Skeletal muscle satellite cell (primary cell): Measurements from ENCODE around the gene CHRM2.
A peak's percentile ranks its signal among the peaks of the same experiment; 100 is the strongest.

Experiments
- H3K27me3 ChIP-seq: 2 replicates; pipeline ENCODE4 v1.7.0; 2013; ENCODE audit warnings: low read length; ENCODE audit not compliant: control insufficient read depth, insufficient read depth
- H3K36me3 ChIP-seq: 2 replicates; pipeline ENCODE4 v1.7.0; 2013; ENCODE audit warnings: mild to moderate bottlenecking, control low read depth, low read length; ENCODE audit not compliant: insufficient read depth
- H3K4me1 ChIP-seq: 2 replicates; pipeline ENCODE4 v1.7.0; 2013; ENCODE audit warnings: low read length; ENCODE audit not compliant: control insufficient read depth, insufficient read depth
- H3K4me2 ChIP-seq: 2 replicates; pipeline ENCODE4 v1.7.0; 2013; ENCODE audit warnings: mild to moderate bottlenecking, low read length
- H3K4me3 ChIP-seq: 2 replicates; pipeline ENCODE4 v1.7.0; 2013; ENCODE audit warnings: low read length
- H3K9ac ChIP-seq: 2 replicates; pipeline ENCODE4 v1.7.0; 2013; ENCODE audit warnings: mild to moderate bottlenecking, low read depth, low read length, moderate library complexity
- H3K9me3 ChIP-seq: replicated peaks from 2 replicates; pipeline ENCODE4 v1.7.0; 2013; ENCODE audit warnings: mild to moderate bottlenecking, control low read depth, low read length

CHRM2 gene

GRCh38 chr7:136870866-136871487, 2.5 kb downstream of the CHRM2 start:
- Histone ChIP-seq H3K4me3 (peak overlapping the region; percentile 58), H3K9ac (no peak overlapping the region), H3K27me3 (peaks cover 58% of the 10 kb centered on the region), H3K4me1 (peaks cover 7% of the 10 kb centered on the region), H3K4me2 (peak overlapping the region; percentile 70), H3K36me3 (no peaks in the 10 kb centered on the region), H3K9me3 (no peaks in the 10 kb centered on the region)

- Histone ChIP-seq H3K9me3 (no peaks in the 10 kb centered on the region), H3K4me1 (peaks cover 7% of the 10 kb centered on the region), H3K4me2 (no peak overlapping the region), H3K4me3 (no peak overlapping the region), H3K27me3 (peaks cover 37% of the 10 kb centered on the region), H3K36me3 (no peaks in the 10 kb centered on the region), H3K9ac (no peak overlapping the region)
Observed at GRCh38 chr7:136874393-136875032, 6.1 kb downstream of the CHRM2 start.

- no peak overlapping the region for H3K9ac ChIP-seq
- no peaks in the 10 kb centered on the region for H3K4me1 ChIP-seq
- no peaks in the 10 kb centered on the region for H3K9me3 ChIP-seq
- no peaks in the 10 kb centered on the region for H3K36me3 ChIP-seq
- no peak overlapping the region for H3K4me3 ChIP-seq
- H3K4me2 ChIP-seq: no peak overlapping the region
- H3K27me3 ChIP-seq: peaks cover 7% of the 10 kb centered on the region
Observed at GRCh38 chr7:136877509-136877908, 9.1 kb downstream of the CHRM2 start.

GRCh38 chr7:136877990-136878389, 9.5 kb downstream of the CHRM2 start:
- H3K27me3 ChIP-seq: peaks cover 3% of the 10 kb centered on the region

GRCh38 chr7:136878878-136879277, 10.4 kb downstream of the CHRM2 start:
- Histone ChIP-seq H3K4me1 (no peaks in the 10 kb centered on the region), H3K4me3 (no peak overlapping the region), H3K9ac (no peak overlapping the region), H3K36me3 (no peaks in the 10 kb centered on the region), H3K9me3 (no peaks in the 10 kb centered on the region), H3K27me3 (no peaks in the 10 kb centered on the region), H3K4me2 (no peak overlapping the region)

More at GRCh38 chr7:136877990-136878389, 9.5 kb downstream of the CHRM2 start:
- Histone ChIP-seq H3K9ac (no peak overlapping the region), H3K4me2 (no peak overlapping the region), H3K36me3 (no peaks in the 10 kb centered on the region), H3K9me3 (no peaks in the 10 kb centered on the region), H3K4me1 (no peaks in the 10 kb centered on the region), H3K4me3 (no peak overlapping the region)

DNA sequence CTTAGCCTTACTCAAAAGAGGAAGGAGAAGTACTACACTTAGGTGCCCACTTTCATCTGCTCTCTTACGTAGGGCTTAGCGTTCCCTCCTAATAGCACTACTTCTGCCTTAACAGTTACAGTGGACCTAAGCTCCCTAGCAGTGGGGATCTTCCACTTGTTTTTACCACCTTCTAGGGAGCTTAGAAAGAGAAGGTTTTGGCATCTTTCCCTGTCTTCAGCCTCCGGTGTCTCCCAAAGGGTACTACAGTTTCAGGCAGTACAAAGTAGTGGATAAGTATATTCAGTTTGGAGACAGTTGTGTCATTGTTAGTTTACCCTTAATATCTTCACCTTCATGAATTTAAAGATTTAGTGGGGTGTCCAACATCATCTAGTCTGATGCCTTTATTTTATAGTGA, 14.6 kb downstream of the CHRM2 start:
- Histone ChIP-seq H3K4me1 (no peaks in the 10 kb centered on the region), H3K4me3 (no peak overlapping the region), H3K9ac (no peak overlapping the region), H3K9me3 (no peaks in the 10 kb centered on the region), H3K36me3 (no peaks in the 10 kb centered on the region), H3K4me2 (no peak overlapping the region), H3K27me3 (no peaks in the 10 kb centered on the region)

DNA sequence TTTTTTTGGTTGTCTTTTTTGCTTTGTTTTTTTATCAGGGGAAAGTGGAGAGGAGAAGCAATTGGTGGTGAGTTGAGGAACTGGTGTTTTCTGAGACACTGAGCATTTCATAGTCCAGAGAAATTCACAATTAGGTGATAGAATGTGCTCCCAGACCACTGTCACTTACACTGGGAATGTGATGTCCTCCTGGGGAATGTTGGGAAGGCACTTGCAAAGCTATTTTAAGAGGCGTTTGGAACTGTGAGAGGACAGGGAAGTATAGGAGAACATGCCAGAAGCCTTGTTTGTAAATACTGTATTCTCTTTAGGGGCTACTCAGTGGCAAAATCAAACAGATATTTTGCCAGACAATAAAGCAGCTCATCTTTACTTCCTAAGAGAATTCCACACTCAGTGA, 16.0 kb downstream of the CHRM2 start:
- H3K9me3 ChIP-seq: no peaks in the 10 kb centered on the region
- H3K4me1 ChIP-seq: no peaks in the 10 kb centered on the region
- no peak overlapping the region for H3K4me3 ChIP-seq
- H3K36me3 ChIP-seq: no peaks in the 10 kb centered on the region
- H3K9ac ChIP-seq: no peak overlapping the region
- no peak overlapping the region for H3K4me2 ChIP-seq
- H3K27me3 ChIP-seq: no peaks in the 10 kb centered on the region

DNA sequence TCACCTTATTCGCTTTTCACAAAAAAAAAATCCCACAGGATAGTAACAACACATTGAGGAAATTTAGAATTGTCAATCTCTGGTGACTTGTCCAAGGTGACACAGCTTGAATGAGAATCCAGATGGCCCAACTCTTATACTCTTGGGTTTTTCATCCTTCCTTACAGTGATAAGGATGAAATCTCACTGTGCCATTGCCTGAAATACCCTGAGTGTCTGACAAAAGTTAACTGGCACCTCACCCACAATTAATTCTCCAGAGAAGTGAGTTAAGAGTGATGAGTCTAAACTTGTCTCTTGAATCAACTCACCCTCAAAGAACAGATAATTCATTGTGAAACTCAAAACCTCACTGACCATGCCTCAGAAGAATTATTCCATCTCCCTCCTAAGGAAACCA, 18.9 kb downstream of the CHRM2 start:
- no peaks in the 10 kb centered on the region for H3K4me1 ChIP-seq
- H3K4me3 ChIP-seq: no peak overlapping the region
- no peak overlapping the region for H3K4me2 ChIP-seq
- H3K36me3 ChIP-seq: no peaks in the 10 kb centered on the region
- H3K9me3 ChIP-seq: no peaks in the 10 kb centered on the region
- H3K27me3 ChIP-seq: no peaks in the 10 kb centered on the region
- no peak overlapping the region for H3K9ac ChIP-seq

GRCh38 chr7:136890399-136890798, 21.9 kb downstream of the CHRM2 start:
- Histone ChIP-seq H3K36me3 (no peaks in the 10 kb centered on the region), H3K4me1 (no peaks in the 10 kb centered on the region), H3K9ac (no peak overlapping the region), H3K27me3 (no peaks in the 10 kb centered on the region), H3K4me2 (no peak overlapping the region), H3K4me3 (no peak overlapping the region), H3K9me3 (no peaks in the 10 kb centered on the region)

- no peak overlapping the region for H3K4me3 ChIP-seq
- no peaks in the 10 kb centered on the region for H3K4me1 ChIP-seq
- H3K9me3 ChIP-seq: no peaks in the 10 kb centered on the region
- no peak overlapping the region for H3K4me2 ChIP-seq
- H3K36me3 ChIP-seq: no peaks in the 10 kb centered on the region
- H3K27me3 ChIP-seq: no peaks in the 10 kb centered on the region
- H3K9ac ChIP-seq: no peak overlapping the region
Observed at GRCh38 chr7:136891850-136892249, 23.4 kb downstream of the CHRM2 start.

DNA sequence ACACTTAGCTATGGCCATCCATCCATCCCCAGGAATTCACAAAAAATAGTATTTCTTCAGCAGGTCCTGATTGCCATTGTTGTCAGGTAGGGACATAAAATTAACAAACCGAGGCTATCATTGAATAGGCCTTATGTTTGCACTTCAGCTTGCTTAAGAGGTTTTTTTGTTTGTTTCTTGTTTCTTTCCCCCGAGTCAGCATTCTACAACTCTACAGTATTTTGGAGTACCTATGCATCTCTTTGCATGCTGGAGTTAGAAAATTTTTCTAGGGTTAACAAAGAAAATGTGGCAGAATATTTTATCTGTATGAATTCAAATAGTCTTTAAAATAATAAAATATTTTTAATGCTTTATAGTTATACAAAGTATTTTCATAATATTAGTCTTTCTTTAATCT, 26.3 kb downstream of the CHRM2 start:
- H3K9me3 ChIP-seq: no peaks in the 10 kb centered on the region
- no peaks in the 10 kb centered on the region for H3K27me3 ChIP-seq
- no peak overlapping the region for H3K9ac ChIP-seq
- H3K4me3 ChIP-seq: no peak overlapping the region
- H3K4me1 ChIP-seq: no peaks in the 10 kb centered on the region
- no peak overlapping the region for H3K4me2 ChIP-seq
- H3K36me3 ChIP-seq: no peaks in the 10 kb centered on the region

GRCh38 chr7:136897676-136898075, 29.2 kb downstream of the CHRM2 start:
- no peak overlapping the region for H3K9ac ChIP-seq
- no peaks in the 10 kb centered on the region for H3K36me3 ChIP-seq
- H3K27me3 ChIP-seq: no peaks in the 10 kb centered on the region
- no peak overlapping the region for H3K4me3 ChIP-seq
- no peaks in the 10 kb centered on the region for H3K9me3 ChIP-seq
- H3K4me2 ChIP-seq: no peak overlapping the region
- H3K4me1 ChIP-seq: no peaks in the 10 kb centered on the region
